Sciatic nerve (tissue), 2 donors: ENCODE data around the gene CACNA2D3. TPM values are rescaled to one million over a fixed set of nuclear protein-coding genes. Genes with fewer than 3 reads are reported as not detected.

ENCODE experiments used
- ATAC-seq: fragments of 200-7000 bp; cut with Tn5 transposase; one replicate; pipeline ENCODE4 v1.9.1; 2020; ENCODE audit warnings: mild to moderate bottlenecking, moderate library complexity
- DNase-seq: peaks from one replicate; pipeline ENCODE4 v3.0.0-alpha.2; 2020; ENCODE audit warnings: low spot score
- intact Hi-C: fragments of 100-400 bp; cut with DNase I; formaldehyde crosslinking; loops from one replicate; pipeline ENCODE4 v1.14.2; 2022
- total RNA-seq: library from RNA; stranded (reverse); fragmentation: NEBNext Ultra II Directional; extraction: Animal tissue kit (Norgen Biotek cat#: 25700); gene quantifications from one replicate; pipeline ENCODE4 v1.2.1, GENCODE V29; 2021
- donor health status: DM: no; HTN: no; CAD: no.
- donor health status: DM: no; HTN: no; CAD: no.

Gene CACNA2D3
- total RNA-seq, 1 donor from 2014 or later: 6.9 TPM

GRCh38 chr3:54847361-54847760, 725.0 kb downstream of the CACNA2D3 start:
- DNase-seq (no peak), ATAC-seq (no peak)
- intact Hi-C loops: no loop called here

DNA sequence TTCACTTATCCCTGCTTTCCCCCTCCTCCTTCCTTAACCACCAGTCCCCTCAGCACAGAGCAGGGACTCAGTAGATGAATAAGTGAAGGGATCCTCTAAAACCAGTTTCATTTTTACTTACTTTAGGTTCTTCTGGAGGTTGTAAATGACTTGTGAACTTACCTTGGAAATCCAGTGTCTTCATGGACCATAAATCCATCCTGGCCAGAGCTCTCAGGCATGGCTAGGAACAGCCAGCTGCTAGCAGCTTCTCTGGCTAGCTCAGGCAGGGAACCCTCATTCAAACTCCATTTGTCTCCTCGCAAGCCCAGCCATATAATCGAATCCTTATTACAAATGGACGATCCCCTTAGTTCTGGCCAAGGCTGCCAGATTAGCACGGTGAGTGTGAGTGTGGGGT, 727.0 kb downstream of the CACNA2D3 start:
- DNase-seq (no peak), ATAC-seq (no peak)
- intact Hi-C loops: no loop called here

DNA sequence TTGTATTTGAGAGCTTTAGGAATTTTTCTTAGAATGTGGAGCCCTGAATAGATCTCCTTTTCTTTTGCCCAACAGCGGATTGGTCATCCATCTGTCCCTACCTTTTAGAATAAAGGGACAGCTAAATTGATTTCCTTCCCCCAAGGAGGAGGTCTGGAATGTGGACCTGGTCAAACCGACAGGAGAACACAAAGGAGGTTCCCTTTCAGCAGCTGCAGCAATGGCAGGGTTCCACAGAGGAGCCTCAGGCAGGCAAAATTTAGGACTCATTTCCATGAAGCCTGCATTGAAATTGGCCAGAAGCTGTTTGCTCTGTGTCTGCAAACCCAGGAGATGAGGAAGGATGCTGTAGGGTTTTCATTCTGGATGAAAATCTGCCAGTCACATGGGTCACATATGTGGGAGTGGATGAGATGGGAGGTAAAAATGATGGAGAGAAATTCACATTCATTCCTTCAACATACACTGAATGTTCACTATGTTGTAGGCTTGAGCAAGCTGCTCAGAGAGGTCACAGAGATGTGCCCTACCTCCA, 728.2 kb downstream of the CACNA2D3 start:
- DNase-seq (no peak), ATAC-seq (no peak)
- intact Hi-C loops: loop anchor here (10.0 kb wide), 1 partner anchor 1404 kb away; no protein-coding TSS in a partner anchor

GRCh38 chr3:54853573-54854404, 731.4 kb downstream of the CACNA2D3 start:
- intact Hi-C loops: loop anchor here (10.0 kb wide), 1 partner anchor 1401 kb away; no protein-coding TSS in a partner anchor
- peak; percentile 93 for ATAC-seq
- DNase-seq: peak; percentile 89

DNA sequence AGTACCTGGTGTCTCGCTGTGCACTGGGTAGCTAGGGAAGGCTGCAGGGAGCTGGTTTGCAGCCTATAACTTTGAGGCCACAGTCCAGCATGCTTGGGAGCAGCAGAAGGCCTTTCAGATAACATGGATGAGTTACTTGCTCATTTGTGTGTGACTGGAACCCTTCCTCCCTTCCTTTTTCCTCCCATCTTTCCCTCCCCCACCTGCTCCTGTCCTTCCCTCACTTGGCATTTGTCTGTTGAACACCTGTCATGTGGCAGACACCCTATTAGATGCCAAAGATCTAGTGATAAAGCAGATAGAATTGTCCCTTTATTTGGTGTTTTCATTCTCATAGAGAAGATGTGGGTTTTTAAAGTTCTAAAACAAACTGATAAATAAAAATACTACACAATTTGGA, 733.9 kb downstream of the CACNA2D3 start:
- ATAC-seq: no peak
- no peak for DNase-seq
- intact Hi-C loops: loop anchor here (10.0 kb wide), 1 partner anchor 1399 kb away; no protein-coding TSS in a partner anchor

GRCh38 chr3:54857343-54857742, 735.0 kb downstream of the CACNA2D3 start:
- intact Hi-C loops: loop anchor here (10.0 kb wide), 1 partner anchor 1397 kb away; no protein-coding TSS in a partner anchor
- no peak for DNase-seq
- no peak for ATAC-seq

GRCh38 chr3:54858093-54858785, 735.9 kb downstream of the CACNA2D3 start:
- intact Hi-C loops: loop anchor here (10.0 kb wide), 1 partner anchor 1397 kb away; no protein-coding TSS in a partner anchor
- ATAC-seq (no peak), DNase-seq (no peak)

DNA sequence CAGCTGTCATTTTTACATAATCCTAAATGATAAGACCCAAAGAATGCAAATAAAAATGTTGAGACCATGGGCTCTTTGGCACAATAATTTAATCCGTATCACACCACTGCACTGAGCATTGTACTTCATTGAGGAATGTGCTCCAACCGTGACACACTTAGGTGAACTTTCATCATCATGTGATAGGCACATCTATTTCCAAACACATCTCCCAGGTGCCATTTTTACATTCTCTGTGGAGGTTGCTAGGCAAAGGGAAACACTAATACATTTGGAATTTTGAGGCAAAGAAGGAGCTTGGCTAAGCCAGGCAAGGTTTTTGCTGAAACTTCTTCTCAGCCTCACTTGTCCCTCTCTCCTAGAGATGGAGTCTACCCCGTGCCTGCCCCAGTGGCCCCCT, 736.8 kb downstream of the CACNA2D3 start:
- intact Hi-C loops: loop anchor here (10.0 kb wide), 1 partner anchor 1396 kb away; no protein-coding TSS in a partner anchor

GRCh38 chr3:54861248-54862067, 739.1 kb downstream of the CACNA2D3 start:
- intact Hi-C loops: no loop called here
- DNase-seq (no peak), ATAC-seq (peak; percentile 73)

More for the DNA sequence above, 736.8 kb downstream of the CACNA2D3 start:
- DNase-seq: no peak
- ATAC-seq: no peak

- ATAC-seq (no peak), DNase-seq (no peak)
- intact Hi-C loops: no loop called here
These were observed 740.2 kb downstream of the CACNA2D3 start for GRCh38 chr3:54862526-54862925.

- intact Hi-C loops: no loop called here
- ATAC-seq: no peak
- no peak for DNase-seq
These were observed 741.0 kb downstream of the CACNA2D3 start for GRCh38 chr3:54863366-54863765.

- ATAC-seq (no peak), DNase-seq (no peak)
- intact Hi-C loops: no loop called here
These were observed 741.4 kb downstream of the CACNA2D3 start for GRCh38 chr3:54863786-54864185.

DNA sequence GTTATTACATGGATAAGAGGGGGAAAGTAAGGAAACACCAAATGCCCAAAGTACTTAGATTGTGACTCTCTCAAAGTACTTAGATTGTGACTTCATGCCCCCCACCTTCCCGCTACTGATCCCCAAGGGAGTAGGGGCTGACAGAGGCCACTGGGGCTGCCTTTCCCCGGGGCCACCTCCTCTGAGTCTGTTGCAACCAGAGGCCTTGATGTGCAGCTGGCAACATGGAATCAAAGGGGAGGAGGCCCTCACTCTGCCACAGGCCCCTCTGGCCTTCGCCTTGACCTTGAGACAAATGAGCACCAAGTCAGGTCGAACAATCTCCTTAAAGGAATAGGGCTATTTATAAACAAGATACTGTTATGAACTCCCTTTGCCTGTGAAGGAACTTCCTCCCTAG, 743.0 kb downstream of the CACNA2D3 start:
- DNase-seq: no peak
- ATAC-seq: no peak

GRCh38 chr3:54866251-54866650, 743.9 kb downstream of the CACNA2D3 start:
- no peak for DNase-seq
- intact Hi-C loops: no loop called here
- no peak for ATAC-seq

More for the DNA sequence above, 743.0 kb downstream of the CACNA2D3 start:
- intact Hi-C loops: no loop called here

- ATAC-seq (peak; percentile 72), DNase-seq (no peak)
- intact Hi-C loops: no loop called here
These were observed 748.1 kb downstream of the CACNA2D3 start for GRCh38 chr3:54870423-54870822.

GRCh38 chr3:54871867-54872266, 749.5 kb downstream of the CACNA2D3 start:
- no peak for DNase-seq
- ATAC-seq: no peak
- intact Hi-C loops: no loop called here

DNA sequence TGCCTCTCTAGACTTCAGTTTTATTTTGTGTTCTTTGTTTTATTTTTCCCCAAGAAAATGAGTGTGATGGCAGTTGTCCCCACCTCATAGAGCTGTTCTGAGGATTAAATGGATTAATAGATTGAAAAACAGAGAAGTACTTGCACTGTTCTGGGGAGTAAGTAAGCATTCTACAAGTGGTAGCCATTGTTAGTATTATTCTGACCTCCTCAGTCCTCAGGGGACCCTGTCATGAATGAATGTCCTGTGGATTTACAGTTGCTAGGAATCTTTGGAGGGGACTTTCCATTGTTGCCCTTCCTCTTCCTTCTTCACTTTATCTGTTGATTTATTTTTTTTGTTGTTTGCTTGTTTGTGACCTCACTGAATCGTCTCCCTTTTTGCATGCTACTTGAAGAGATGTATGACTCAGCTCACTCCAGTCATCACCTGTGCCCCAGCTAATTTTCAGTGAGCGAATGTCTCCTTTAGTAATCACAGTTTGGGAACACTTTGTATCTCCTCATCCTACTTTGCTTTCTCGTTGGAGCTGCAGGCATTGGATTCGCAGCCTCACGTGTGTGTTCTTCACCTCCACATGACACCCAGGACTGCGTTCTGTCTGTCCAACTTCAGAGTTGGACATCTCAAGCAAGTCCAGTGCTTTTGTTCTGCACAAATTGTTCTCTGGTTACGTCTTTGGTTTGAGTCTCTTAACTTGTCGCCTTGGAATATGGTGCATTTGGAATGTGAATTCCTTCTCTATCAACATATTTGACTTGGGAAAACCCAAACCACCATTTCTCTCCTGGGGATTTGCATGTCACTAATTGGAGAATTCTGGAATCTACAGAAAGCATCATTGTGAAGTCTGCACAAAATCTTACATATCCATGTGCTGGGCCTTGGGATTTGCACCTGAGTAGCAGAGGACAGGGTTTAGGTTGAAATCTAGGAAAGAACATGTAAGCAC, 751.0 kb downstream of the CACNA2D3 start:
- ATAC-seq (no peak), DNase-seq (no peak)
- intact Hi-C loops: no loop called here
